COR-L47 (cell line): ENCODE measurements around the gene GCK.

ENCODE experiments used
- DNase-seq: peaks from one replicate; lab custom pipeline; 2025; lab: John Stamatoyannopoulos, UW

Gene GCK

DNA sequence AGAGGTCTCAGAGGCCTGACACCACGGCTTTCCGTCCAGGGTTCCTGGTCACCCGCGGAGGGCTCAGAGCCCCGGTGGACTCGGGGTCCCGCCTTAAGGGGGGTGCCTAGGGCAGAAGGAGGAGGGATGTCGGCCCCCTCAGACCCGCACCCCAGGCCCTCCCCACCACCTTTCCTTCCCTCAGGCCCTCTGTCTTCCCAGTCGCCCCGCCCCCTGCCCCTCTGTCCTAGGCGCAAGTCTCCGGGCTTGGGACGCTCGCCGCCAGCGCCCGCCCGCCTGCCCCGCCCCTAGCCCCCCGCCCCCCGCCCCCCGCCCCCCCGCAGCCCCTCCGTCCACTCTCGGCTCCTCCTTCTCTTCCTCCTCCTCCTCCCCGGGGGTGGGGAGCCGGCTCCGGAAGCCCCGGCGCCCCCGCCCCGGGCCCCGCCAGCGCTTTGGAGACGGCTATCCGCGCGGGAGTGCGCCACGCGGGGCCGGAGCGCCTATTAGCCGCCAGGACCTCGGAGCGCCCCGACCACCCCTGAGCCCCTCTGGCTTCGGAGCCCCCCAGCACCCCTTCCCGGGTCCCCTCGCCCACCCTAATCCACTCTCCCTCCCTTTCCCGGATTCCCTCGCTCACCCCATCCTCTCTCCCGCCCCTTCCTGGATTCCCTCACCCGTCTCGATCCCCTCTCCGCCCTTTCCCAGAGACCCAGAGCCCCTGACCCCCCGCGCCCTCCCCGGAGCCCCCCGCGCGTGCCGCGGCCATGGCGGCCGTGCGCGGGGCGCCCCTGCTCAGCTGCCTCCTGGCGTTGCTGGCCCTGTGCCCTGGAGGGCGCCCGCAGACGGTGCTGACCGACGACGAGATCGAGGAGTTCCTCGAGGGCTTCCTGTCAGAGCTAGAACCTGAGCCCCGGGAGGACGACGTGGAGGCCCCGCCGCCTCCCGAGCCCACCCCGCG, 85.0 kb downstream of the GCK start, which contains the start of gene AEBP1:
TSS of gene AEBP1 (plus strand) at position 423 of the 937 bp plus-strand sequence. CDS start at position 744, 321 bp downstream.
- peak; percentile 27 for DNase-seq

DNA sequence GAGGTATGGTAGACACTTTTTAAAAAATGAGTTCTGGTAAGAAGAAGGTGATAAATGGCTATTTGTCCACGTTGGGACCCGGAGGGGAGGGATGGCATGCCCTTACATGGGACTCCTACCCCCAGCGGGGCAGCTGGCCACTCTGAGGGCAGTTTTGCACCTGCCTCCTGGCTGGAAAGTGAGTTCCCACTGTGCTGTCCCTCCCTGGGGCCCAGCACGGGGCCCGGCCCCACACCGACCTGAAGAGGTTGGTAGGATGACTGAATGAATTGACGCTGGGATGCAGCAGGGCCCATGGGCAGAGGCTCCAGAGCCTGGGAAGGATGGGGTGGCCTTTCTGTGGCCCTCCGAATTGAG, 85.7 kb downstream of the GCK start:
- no peak for DNase-seq

DNA sequence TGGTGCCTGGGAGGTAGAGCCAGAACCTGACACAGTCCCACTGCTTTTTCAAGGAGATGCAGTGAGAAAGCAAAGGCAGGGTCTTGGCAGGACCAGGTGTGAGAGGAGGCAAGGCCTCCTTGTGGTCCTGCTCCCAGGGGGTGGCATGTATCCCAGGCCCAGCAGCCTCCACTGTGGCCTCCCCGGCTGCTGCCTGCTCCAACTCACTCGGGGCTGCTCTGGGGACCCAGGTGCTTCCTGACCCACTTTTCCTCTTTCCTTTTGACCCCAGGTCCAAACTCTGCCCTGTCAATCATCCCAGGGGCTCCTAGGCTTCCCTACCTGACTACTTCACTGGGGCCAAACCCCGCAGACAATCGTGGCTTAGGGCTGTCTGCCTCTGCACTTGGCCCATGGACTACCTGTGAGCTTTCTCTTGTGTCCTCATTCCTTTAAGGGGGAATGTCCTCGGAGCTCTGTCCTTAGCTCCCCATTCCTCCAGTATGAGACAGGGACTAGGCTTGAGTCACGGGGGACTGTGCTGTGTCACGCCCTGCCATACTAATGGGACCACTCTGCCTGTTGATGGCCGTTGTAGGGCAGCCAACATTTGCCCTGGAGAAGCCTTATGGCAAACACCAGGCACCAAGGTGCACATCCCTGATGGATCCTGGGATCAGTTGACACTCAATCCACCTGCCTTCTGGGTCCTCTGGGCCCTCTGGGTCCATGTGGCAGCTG, 86.2 kb downstream of the GCK start:
- DNase-seq = no peak

DNA sequence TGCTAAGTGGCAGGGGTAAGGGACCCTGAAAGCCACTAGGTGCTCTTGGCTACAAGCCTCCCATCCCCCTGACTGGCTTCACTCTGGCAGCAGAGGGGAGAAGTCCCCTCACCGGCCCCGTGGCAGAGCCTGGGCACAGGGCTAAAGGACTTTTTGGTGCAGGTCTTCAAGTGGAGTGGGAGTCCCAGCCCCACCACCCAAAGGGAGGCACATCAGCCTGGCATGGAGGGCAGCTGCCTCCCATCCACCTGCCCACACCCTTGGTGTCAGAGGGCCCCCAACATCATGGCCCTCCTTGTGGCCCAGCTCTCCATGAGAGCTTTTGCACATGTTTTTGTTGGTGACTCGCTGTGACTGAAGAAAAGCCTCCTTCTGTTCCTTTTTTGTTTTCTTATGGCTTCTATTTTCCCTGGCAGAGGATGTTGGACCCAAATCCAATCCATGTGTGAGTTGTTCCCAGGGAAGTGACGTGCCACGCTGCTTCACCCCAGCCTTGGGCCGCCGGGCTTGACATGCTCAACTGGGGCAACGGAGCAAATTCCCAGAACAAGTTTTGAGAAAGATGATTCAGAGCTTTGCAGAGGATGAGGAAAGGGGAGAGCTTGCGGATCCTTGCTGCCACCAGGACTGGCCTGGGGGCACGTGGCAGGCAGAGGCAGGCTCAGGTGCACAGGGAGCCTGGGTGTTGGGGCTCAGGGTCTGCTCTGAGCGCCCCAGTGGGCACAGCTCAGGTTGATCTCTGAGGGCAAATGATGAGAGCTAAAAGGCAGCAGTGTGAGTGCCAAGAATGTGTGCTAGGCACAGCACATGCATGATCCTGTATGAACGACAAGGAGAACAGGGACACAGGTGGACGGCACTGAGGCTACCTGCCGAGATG, 87.0 kb downstream of the GCK start:
- DNase-seq = no peak

DNA sequence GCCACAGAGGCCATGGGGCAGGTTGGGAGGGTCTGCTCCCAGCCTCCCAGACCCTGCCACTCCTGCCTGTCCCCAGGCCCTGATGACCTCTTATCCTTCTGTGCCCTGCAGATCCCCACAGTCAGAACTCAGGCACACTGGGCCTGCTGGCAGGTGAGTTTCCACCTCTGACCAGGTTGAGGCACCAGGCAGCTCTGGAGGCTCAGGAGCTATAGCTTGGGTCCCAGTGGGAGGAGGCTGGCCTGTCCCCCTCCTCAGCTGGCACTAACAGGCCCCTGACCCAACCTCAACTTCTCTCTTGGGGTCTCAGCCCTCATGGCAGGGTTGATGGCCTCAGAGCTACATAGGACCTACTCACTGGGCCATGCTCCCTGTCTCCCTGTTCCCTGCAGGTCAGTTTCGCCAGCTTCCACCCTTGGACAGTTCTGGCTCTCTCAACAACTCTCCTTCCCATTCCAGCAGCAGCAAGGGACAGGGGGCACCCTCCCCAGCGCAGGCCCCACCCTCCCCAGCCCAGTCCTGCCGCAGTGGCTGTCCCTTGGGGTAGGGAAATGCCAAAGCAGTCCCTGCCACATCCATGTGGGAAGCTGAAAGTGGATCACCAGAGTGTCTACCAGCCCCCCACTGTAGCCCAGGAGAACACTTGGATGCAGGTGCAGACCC, 87.8 kb downstream of the GCK start:
- DNase-seq = no peak

DNA sequence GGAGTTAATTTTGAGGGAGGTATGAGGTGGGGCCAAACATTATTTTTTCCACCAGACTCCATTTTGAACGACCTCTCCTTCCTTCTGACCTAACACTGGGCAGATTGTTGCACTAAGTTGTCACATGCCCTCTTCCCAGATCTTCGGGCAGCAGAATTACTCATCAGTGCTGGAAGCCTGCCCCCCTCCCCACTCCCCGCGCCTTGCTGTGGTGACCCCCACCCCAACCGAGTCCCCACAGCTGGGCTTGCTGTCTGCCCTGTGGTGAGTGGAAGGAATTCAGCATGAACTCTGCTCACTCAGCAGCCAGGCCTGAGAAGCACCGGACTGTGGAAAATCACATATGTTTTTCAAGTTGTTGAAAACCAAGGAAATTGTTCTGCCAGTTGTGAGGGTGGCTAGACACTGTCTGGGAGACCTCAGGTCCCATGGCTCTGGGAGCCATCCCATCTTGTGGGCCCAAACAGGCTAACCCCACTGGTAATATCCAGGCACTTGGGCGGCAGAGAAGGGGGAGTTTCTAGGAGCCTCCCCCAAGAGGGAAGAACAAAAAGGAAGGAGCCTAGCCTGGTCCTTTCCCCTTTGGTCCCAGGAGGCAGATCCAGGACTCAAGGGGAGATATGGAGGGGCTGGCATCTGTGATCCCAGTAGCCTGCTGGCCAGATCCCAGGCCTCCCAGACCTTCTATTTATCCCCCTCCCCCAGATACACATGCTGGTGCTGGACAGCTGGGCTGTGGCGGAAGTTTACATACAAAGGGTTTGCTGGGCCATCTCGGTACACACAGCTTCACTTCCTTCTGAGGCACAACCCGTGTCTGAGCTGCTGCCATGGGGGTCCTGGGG, 88.6 kb downstream of the GCK start:
- DNase-seq = no peak

DNA sequence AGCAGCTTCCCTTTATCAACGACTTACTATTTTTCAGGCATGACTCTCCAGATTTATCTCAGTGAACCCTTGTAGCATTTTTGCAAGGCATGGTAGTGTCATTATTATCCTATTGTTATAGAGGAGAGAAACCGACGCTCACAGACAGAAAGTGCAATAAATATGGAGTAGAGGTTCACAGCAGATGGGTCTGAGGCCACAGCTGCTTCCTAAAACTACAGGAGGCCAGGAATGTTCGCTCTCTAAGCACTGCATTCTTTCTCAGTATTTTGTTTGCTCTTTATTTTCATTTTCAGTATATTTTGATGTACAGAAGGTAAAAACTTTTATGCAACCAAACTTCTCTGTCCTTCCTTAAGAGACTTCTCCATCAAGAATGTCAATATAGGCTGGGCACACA, 89.6 kb downstream of the GCK start:
- DNase-seq = no peak

DNA sequence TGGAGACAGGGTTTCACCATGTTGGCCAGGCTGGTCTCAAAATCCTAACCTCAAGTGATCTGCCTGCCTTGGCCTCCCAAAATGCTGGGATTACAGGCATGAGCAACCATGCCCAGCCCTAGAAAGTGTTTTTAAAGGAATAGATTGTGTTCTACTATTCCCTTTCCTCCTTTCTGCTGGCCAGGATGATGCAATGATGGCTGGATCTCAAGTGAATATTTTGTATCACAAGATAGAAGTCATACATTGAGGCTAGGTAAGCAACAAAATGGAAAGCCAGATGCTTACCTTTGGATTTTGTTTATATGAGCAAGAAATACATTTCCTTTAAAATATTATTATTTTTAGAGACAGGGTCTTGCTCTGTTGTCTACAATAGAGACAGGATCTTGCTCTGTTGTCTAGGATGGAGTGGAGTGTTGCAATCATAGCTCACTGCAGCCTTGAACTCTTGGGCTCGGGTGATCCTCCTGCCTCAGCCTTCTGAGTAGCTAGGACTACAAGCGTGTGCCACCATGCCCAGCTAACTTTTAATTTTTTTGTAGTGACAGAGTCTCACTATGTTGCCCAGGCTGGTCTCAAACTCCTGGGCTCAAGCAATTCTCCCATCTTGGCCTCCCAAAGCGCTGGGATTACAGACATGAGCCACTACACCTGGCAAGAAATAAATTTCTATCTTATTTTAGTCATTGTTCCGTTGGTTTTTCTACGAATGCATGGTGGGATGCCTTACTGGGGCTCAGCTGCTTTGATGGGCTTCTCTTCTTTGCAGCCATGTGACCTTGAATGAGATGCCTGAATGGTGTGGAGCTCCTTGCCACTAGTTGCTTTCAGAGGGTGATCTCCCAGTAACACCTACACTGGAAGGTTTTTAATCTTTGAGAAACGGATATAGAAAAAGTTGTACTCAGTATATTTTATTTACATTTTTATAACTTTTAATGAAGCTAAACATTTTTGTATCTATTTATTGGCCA, 90.9 kb downstream of the GCK start:
- DNase-seq = no peak

DNA sequence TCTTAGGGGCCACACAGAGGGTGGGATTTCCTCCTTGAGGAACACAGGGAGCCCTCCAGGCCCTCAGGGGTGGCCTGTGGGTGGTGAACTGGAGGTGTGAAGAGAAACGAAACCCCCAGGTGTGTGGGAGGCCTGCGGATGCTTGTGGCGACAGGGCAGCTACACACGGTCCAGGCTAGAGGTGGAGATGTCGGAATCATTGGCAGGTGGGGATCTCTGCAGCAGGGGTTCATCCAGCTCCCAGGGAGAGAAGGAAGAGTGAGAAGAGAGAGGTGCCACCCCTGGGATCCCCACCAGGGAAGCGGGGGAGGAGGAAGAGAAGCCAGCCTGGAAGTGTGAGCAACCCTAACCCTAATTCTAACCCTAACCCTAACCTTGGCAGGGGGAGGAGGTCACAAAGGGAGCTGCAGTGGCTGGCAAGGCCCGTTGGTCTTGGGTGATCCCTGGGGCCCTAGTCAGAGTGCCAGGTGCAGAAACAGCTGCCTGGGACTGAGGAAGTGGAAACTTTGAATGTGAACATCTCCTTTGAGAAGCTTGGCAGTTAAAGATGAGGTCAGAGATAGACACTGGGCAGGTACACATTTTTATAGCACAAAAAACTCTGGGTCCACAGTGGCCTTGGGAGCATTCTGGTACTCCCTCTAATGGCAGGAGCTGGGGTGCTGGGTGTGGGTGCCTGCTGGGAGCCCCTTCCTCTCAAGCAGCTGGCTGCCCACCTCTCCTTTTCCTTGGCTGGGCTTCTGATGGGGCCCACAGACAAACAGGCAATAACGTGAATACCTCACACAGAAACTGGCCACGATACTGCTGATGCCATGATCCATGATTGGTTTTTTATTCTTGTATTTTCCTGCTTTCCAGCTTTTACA, 91.9 kb downstream of the GCK start:
- no peak for DNase-seq

DNA sequence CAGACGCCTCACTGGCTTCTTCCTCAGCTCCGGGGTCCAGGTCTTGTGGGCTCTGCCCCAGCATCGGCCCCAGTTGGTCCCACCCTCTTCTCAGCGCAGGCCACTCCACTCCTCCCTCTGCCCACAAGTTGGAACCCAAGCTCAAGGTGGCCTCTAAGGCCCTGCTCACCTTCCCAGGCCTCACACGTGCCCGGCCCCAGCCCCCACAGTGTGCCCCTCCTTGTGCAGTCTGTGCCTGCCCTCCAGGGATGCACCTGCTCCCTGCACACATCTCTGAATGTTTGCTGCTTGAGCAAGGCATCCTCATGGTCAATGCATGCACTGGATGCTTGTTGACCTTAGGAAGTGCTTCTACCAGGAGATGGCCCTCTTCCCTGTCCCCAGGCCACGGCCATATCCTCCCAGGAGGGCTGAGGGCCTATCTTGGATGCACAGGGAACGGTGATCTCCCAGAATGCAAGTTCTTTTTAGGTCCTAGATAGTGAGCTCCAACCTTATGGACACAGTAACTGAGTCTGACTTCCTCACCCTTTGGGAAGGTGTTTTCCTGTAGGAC, 92.8 kb downstream of the GCK start:
- no peak for DNase-seq

DNA sequence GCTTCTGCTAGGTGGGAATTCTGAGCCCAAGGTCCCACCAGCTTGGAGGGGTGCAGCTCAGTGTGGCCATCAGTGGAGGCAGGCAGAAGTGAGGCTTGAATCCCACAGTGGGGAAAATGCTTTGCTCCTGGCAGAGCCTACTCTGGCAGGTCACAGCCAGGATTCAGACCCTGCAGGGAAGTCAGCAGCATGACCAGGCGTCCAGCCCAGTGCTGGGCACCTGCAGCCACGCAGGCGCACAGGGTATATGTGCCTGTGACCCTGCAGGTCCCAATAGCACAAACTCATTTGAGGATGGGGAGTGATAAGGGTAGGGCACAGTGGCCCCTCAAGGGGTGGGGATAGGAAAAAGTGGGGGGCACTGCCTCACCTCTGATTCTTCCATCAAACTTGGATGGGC, 93.5 kb downstream of the GCK start:
- no peak for DNase-seq

DNA sequence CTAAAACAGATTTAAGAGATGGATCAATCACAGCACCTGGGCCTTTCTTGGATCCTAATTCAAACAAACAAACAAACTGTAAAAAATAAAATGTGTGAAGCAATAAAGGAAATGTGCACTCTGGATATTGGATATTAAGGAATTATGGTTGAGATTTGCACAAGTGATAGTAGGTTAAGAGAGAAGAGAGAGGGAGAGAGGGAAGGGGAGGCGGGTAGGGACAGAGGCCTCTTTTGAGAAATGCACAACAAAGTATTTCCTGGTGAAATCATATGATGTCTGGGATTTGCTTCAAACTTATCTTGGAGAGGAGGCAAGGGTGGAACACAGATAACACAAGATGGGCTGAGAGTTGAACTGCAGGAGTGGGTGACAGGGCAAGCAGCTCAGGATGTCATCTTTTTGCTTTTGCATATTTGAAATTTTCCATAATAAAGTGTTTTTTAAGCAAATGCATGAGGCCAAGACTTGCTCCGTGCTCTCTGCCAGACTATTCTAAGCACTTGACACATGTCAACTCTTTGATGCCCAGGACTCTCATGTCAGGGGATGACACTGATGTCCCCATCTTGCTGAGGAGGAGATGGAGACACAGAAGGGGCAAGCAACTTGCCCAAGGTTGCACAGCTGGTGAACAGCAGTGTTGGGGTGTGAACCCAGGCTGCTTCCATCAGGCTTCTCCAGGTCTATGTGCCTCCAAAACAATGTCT, 94.2 kb downstream of the GCK start:
- DNase-seq = no peak

DNA sequence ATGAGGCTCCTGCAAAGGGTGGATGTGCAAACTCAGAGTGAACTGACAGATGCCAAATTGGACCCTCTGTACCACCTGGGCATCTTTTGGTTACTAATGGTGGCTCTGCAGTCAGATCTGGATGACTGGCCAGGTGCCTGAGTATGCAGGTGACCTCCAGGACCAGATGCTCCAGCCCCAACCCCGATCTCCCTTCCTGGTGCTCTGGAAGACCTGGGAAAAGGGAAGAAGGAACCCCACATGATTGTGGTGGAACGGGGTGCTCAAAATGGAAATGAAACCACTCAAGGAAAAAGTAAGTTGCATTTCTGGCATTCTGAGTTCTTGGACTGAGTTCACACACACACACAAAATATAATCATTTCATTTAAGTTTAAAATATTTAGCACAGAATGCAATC, 94.9 kb downstream of the GCK start:
- no peak for DNase-seq
